Measurements from ENCODE around the gene VPS39. TPM values are rescaled to one million over a fixed set of nuclear protein-coding genes. Genes with fewer than 3 reads are reported as not detected.
A peak's percentile ranks its signal among the peaks of the same experiment; 100 is the strongest.

VPS39 gene
- polyA plus RNA-seq, 1 of the 3 experiments (the other 2 are of a cell fraction) = 61.1 TPM

- 96% methylated on average over 4 of the region's 4 CpGs for WGBS (ENCODE audit: low lambda C conversion rate)
- ChIA-PET CTCF (no interaction called here), POLR2A (no interaction called here)
- H3K9ac ChIP-seq = no peak overlapping the region
- H3K27me3 ChIP-seq (ENCODE audit: insufficient read depth) = no peaks in the 10 kb centered on the region
- H3K9me3 ChIP-seq = no peaks in the 10 kb centered on the region
- no peaks in the 10 kb centered on the region for H4K20me1 ChIP-seq (ENCODE audit: insufficient read depth)
- no peak overlapping the region for H3K4me2 ChIP-seq
- H3K4me3 ChIP-seq (ENCODE audit: low read depth in 2 of 2, low read length in 1 of 2) = no peak overlapping the region
- H3K36me3 ChIP-seq (replicated peaks in 1 of 2; ENCODE audit: control insufficient read depth in 1 of 2, insufficient read depth in 2 of 2, low read length in 1 of 2) = peaks cover 69 to 72% of the 10 kb centered on the region in 2 experiments
- H2AFZ ChIP-seq (ENCODE audit: low read depth) = no peak overlapping the region
- peaks cover 10% of the 10 kb centered on the region; the same call in 1 of the 2 replicates for H3K79me2 ChIP-seq (ENCODE audit: insufficient read depth)
- no peaks in the 10 kb centered on the region for H3K9me2 ChIP-seq
- no peak for DNase-seq
- TF ChIP-seq EZH2phosphoT487 (IDR thresholded peaks at IDR 0.05; ENCODE audit: borderline replicate concordance, low read depth) (no peak), IRF3 (IDR thresholded peaks at IDR 0.05; ENCODE audit: low read depth, low read length) (no peak), SIN3A (IDR thresholded peaks at IDR 0.05; ENCODE audit: borderline replicate concordance, low read depth, low read length) (no peak), RAD21 (IDR thresholded peaks at IDR 0.05; ENCODE audit: low read length) (peak; percentile 14), ELF1 (IDR thresholded peaks at IDR 0.05) (no peak), SMC3 (IDR thresholded peaks at IDR 0.05; ENCODE audit: low read depth, low read length) (no peak), TEAD4 (IDR thresholded peaks at IDR 0.05; ENCODE audit: borderline replicate concordance, insufficient read depth) (no peak)
- TF ChIP-seq, protein P1, sequence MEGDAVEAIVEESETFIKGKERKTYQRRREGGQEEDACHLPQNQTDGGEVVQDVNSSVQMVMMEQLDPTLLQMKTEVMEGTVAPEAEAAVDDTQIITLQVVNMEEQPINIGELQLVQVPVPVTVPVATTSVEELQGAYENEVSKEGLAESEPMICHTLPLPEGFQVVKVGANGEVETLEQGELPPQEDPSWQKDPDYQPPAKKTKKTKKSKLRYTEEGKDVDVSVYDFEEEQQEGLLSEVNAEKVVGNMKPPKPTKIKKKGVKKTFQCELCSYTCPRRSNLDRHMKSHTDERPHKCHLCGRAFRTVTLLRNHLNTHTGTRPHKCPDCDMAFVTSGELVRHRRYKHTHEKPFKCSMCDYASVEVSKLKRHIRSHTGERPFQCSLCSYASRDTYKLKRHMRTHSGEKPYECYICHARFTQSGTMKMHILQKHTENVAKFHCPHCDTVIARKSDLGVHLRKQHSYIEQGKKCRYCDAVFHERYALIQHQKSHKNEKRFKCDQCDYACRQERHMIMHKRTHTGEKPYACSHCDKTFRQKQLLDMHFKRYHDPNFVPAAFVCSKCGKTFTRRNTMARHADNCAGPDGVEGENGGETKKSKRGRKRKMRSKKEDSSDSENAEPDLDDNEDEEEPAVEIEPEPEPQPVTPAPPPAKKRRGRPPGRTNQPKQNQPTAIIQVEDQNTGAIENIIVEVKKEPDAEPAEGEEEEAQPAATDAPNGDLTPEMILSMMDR (IDR thresholded peaks at IDR 0.05) = peak; percentile 13
- H3K27ac ChIP-seq (ENCODE audit: low read depth in 2 of 2, low read length in 1 of 2) = no peak overlapping the region
- peaks cover 12% of the 10 kb centered on the region for H3F3A ChIP-seq (replicated peaks; ENCODE audit: insufficient read depth)
- H3K4me1 ChIP-seq (ENCODE audit: control insufficient read depth in 1 of 2, insufficient read depth in 2 of 2, low read depth in 1 of 2, low read length in 1 of 2) = no peaks in the 10 kb centered on the region
Observed at GRCh38 chr15:42215913-42216829, 8.1 kb upstream of the VPS39 start.

- Histone ChIP-seq H3K79me2 (ENCODE audit: insufficient read depth) (peaks cover 10% of the 10 kb centered on the region; the same call in 1 of the 2 replicates), H3K27ac (ENCODE audit: low read depth in 2 of 2, low read length in 1 of 2) (no peak overlapping the region), H3K36me3 (replicated peaks in 1 of 2; ENCODE audit: control insufficient read depth in 1 of 2, insufficient read depth in 2 of 2, low read length in 1 of 2) (peaks cover 76 to 77% of the 10 kb centered on the region in 2 experiments), H3K9ac (no peak overlapping the region), H3K27me3 (ENCODE audit: insufficient read depth) (no peaks in the 10 kb centered on the region), H3K9me3 (no peaks in the 10 kb centered on the region), H2AFZ (ENCODE audit: low read depth) (no peak overlapping the region), H3K9me2 (no peaks in the 10 kb centered on the region), H3K4me3 (ENCODE audit: low read depth in 2 of 2, low read length in 1 of 2) (no peak overlapping the region), H4K20me1 (ENCODE audit: insufficient read depth) (no peaks in the 10 kb centered on the region), H3F3A (replicated peaks; ENCODE audit: insufficient read depth) (peaks cover 15% of the 10 kb centered on the region), H3K4me1 (ENCODE audit: control insufficient read depth in 1 of 2, insufficient read depth in 2 of 2, low read depth in 1 of 2, low read length in 1 of 2) (no peaks in the 10 kb centered on the region), H3K4me2 (no peak overlapping the region)
- DNase-seq = no peak
- ChIA-PET CTCF (no interaction called here), POLR2A (no interaction called here)
- no peak for TF ChIP-seq JUND (IDR thresholded peaks at IDR 0.05)
- TF ChIP-seq, protein P2, sequence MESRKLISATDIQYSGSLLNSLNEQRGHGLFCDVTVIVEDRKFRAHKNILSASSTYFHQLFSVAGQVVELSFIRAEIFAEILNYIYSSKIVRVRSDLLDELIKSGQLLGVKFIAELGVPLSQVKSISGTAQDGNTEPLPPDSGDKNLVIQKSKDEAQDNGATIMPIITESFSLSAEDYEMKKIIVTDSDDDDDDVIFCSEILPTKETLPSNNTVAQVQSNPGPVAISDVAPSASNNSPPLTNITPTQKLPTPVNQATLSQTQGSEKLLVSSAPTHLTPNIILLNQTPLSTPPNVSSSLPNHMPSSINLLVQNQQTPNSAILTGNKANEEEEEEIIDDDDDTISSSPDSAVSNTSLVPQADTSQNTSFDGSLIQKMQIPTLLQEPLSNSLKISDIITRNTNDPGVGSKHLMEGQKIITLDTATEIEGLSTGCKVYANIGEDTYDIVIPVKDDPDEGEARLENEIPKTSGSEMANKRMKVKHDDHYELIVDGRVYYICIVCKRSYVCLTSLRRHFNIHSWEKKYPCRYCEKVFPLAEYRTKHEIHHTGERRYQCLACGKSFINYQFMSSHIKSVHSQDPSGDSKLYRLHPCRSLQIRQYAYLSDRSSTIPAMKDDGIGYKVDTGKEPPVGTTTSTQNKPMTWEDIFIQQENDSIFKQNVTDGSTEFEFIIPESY (IDR thresholded peaks at IDR 0.05; ENCODE audit: borderline replicate concordance, low read depth) = no peak
- TF ChIP-seq, protein P3, sequence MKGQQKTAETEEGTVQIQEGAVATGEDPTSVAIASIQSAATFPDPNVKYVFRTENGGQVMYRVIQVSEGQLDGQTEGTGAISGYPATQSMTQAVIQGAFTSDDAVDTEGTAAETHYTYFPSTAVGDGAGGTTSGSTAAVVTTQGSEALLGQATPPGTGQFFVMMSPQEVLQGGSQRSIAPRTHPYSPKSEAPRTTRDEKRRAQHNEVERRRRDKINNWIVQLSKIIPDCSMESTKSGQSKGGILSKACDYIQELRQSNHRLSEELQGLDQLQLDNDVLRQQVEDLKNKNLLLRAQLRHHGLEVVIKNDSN (IDR thresholded peaks at IDR 0.05; ENCODE audit: borderline replicate concordance, low read depth) = no peak
- no peak for TF ChIP-seq NFIC (IDR thresholded peaks at IDR 0.05; ENCODE audit: borderline replicate concordance)
- TF ChIP-seq EZH2phosphoT487 (IDR thresholded peaks at IDR 0.05; ENCODE audit: borderline replicate concordance, low read depth) = no peak
- no peak for TF ChIP-seq FOXM1 (IDR thresholded peaks at IDR 0.05; ENCODE audit: low read depth)
- no peak for TF ChIP-seq YY1 (IDR thresholded peaks at IDR 0.05; ENCODE audit: low read depth)
- no peak for TF ChIP-seq POLR2AphosphoS5 (IDR thresholded peaks at IDR 0.05; ENCODE audit: low read depth, low read length)
- TF ChIP-seq MXI1 (IDR thresholded peaks at IDR 0.05; ENCODE audit: low read depth, low read length) = no peak
- 95% methylated on average over 1 of the region's 1 CpG for WGBS (ENCODE audit: low lambda C conversion rate)
Observed at GRCh38 chr15:42214600-42214999, 6.5 kb upstream of the VPS39 start.
